Panc1 (cell line): ENCODE measurements around the gene SERTAD1. TPM values are rescaled to one million over a fixed set of nuclear protein-coding genes. Genes with fewer than 3 reads are reported as not detected.

Source experiments
- ATAC-seq: fragments of 200-7000 bp; cut with Tn5 transposase; 2 replicates; pipeline ENCODE4 v1.9.1; 2020; ENCODE audit warnings: mild to moderate bottlenecking, moderate library complexity
- BruUV-seq: library from RNA; stranded (reverse); fragments of 400-500 nt; replicated peaks from 2 replicates; lab custom pipeline; 2021; lab: Mats Ljungman, UMichigan
- CTCF ChIA-PET: fragments of 300-600 bp; sonication (Branson Sonifier 250); formaldehyde crosslinking; loops from one replicate; lab custom pipeline; 2022; ENCODE audit warnings: antibody characterized with exemption; lab: Charles Lee
- POLR2A ChIA-PET: fragments of 300-600 bp; sonication (Branson Sonifier 250); formaldehyde crosslinking; loops from one replicate; lab custom pipeline; 2022; ENCODE audit warnings: antibody characterized with exemption; lab: Charles Lee
- DNase-seq: peaks from one replicate; pipeline ENCODE4 v3.0.0-alpha.2; 2010; ENCODE audit warnings: low read depth, low spot score
- H3K27ac ChIP-seq: 2 replicates; pipeline ENCODE4 v1.5.1; 2011; ENCODE audit warnings: mild to moderate bottlenecking, low read length, inconsistent platforms
- H3K27me3 ChIP-seq: fragments of 200-500 bp; sonication (Bioruptor generic); 2 replicates; pipeline ENCODE4 v1.6.0; 2014; ENCODE audit warnings: low read length, inconsistent platforms; ENCODE audit not compliant: control insufficient read depth, insufficient read depth
- H3K36me3 ChIP-seq: fragments of 200-500 bp; sonication (Bioruptor generic); 2 replicates; pipeline ENCODE4 v1.5.1; 2014; ENCODE audit warnings: inconsistent platforms, mild to moderate bottlenecking, low read length, moderate library complexity; ENCODE audit not compliant: control insufficient read depth, insufficient read depth
- H3K4me1 ChIP-seq: 2 replicates; pipeline ENCODE4 v1.5.1; 2011; ENCODE audit warnings: inconsistent platforms, mild to moderate bottlenecking, low read length, moderate library complexity; ENCODE audit not compliant: control insufficient read depth, insufficient read depth
- H3K4me3 ChIP-seq, 2 experiments: 2 replicates each; pipeline ENCODE4 v1.5.1; 2011 to 2012; ENCODE audit warnings: low read depth in 2 of 2, low read length in 2 of 2, mild to moderate bottlenecking in 2 of 2, inconsistent platforms in 1 of 2, moderate library complexity in 1 of 2
- H3K9me3 ChIP-seq: fragments of 200-500 bp; sonication (Bioruptor generic); 2 replicates; pipeline ENCODE4 v1.5.1; 2014; ENCODE audit warnings: low read depth, mild to moderate bottlenecking, inconsistent platforms, low read length, moderate library complexity; ENCODE audit not compliant: control insufficient read depth, insufficient read depth
- CTCF ChIP-seq: fragments of 450-650 bp; IDR thresholded peaks from 2 replicates; pipeline ENCODE4 v1.5.1; 2017; ENCODE audit warnings: mild to moderate bottlenecking
- POLR2AphosphoS5 ChIP-seq: IDR thresholded peaks from 2 replicates; pipeline ENCODE4 v1.6.1; 2012; ENCODE audit warnings: mild to moderate bottlenecking, low read depth, low read length, moderate library complexity
- SIN3A ChIP-seq: IDR thresholded peaks from 2 replicates; pipeline ENCODE4 v1.6.1; 2012; ENCODE audit warnings: low read depth, mild to moderate bottlenecking, low read length, moderate library complexity, borderline replicate concordance; ENCODE audit not compliant: insufficient read depth
- TCF7L2 ChIP-seq: IDR thresholded peaks from 2 replicates; pipeline ENCODE4 v1.6.1; 2011; ENCODE audit warnings: mild to moderate bottlenecking, low read depth, low read length, inconsistent platforms
- in situ Hi-C: cut with HindIII; loops from 2 replicates; pipeline ENCODE4 v1.10.0; 2016; ENCODE audit warnings: low sequenced_read_pairs, low pct_unique_long_range_greater_than_20kb
- intact Hi-C: fragments of 100-400 bp; cut with micrococcal nuclease; formaldehyde crosslinking; loops from one replicate; pipeline ENCODE4 v1.10.0; 2022; ENCODE audit not compliant: unreplicated experiment
- total RNA-seq: library from RNA; stranded (reverse); gene quantifications from one replicate; pipeline ENCODE4 v1.2.1, GENCODE V29; 2021; ENCODE audit not compliant: unreplicated experiment
- TF ChIP-seq, protein P1 (sequence below), 2 experiments: IDR thresholded peaks; 2 replicates each; pipeline ENCODE4 v1.6.1; 2011 to 2012; ENCODE audit warnings: low read depth in 2 of 2, control low read depth in 1 of 2, low read length in 1 of 2, mild to moderate bottlenecking in 1 of 2, moderate library complexity in 1 of 2; ENCODE audit not compliant: insufficient read depth in 1 of 2

The SERTAD1 gene
- total RNA-seq, 1 experiment from 2014 or later: 13.4 TPM

DNA sequence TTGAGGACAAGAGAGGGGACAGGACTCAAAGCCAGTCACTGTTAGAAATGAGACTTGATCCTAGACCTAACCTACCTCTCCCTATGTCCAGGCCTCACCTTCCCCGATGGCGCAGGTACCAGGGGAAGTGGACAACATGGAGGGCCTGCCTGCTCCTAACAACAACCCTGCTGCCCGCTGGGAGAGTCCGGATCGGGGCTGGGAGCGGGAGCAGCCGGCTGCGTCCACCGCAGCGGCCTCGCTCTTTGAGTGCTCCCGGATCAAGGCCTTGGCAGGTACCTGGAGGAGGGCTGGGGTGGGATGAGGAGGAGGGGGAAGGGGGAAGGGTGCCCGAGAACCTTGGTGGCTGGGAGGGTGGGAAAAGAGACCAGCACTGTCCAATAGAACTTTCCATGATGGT is 46.7 kb upstream of the SERTAD1 start:
- TF ChIP-seq CTCF: no peak
- BruUV-seq: no TSS peak
- Histone ChIP-seq H3K9me3 (no peaks in the 10 kb centered on the region), H3K27me3 (no peaks in the 10 kb centered on the region), H3K27ac (no peak overlapping the region), H3K4me3 (no peak overlapping the region), H3K36me3 (no peaks in the 10 kb centered on the region), H3K4me1 (no peaks in the 10 kb centered on the region)
- in situ Hi-C loops (no loop called here), intact Hi-C loops (no loop called here)
- DNase-seq (no peak), ATAC-seq (no peak)
- ChIA-PET POLR2A (no interaction called here), CTCF (no interaction called here)

DNA sequence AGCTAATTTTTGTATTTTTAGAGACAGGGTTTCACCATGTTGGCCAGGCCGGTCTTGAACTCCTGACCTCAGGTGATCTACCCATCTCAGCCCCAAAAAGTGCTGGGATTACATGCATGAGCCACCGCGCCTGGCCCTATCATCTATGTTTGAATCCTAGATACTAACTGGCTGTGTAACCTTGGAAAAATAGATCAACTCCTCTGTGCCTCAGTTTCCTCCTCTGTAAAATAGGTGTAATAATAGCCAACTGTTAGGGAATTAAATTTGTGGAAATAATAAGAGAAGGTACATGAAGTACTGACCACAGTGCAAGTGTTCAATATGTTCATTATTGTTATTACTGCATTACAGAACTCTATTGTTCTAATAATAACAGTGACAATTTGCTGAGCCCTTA is 45.3 kb upstream of the SERTAD1 start:
- ATAC-seq (no peak), DNase-seq (no peak)
- in situ Hi-C loops (no loop called here), intact Hi-C loops (no loop called here)
- Histone ChIP-seq H3K27me3 (no peaks in the 10 kb centered on the region), H3K9me3 (no peaks in the 10 kb centered on the region), H3K4me3 (no peak overlapping the region), H3K4me1 (no peaks in the 10 kb centered on the region), H3K36me3 (no peaks in the 10 kb centered on the region), H3K27ac (no peak overlapping the region)
- no TSS peak for BruUV-seq
- ChIA-PET POLR2A (no interaction called here), CTCF (no interaction called here)
- no peak for TF ChIP-seq CTCF
- no peak for TF ChIP-seq TCF7L2
- no peak for TF ChIP-seq POLR2AphosphoS5
- no peak for TF ChIP-seq SIN3A
- TF ChIP-seq, protein P1, sequence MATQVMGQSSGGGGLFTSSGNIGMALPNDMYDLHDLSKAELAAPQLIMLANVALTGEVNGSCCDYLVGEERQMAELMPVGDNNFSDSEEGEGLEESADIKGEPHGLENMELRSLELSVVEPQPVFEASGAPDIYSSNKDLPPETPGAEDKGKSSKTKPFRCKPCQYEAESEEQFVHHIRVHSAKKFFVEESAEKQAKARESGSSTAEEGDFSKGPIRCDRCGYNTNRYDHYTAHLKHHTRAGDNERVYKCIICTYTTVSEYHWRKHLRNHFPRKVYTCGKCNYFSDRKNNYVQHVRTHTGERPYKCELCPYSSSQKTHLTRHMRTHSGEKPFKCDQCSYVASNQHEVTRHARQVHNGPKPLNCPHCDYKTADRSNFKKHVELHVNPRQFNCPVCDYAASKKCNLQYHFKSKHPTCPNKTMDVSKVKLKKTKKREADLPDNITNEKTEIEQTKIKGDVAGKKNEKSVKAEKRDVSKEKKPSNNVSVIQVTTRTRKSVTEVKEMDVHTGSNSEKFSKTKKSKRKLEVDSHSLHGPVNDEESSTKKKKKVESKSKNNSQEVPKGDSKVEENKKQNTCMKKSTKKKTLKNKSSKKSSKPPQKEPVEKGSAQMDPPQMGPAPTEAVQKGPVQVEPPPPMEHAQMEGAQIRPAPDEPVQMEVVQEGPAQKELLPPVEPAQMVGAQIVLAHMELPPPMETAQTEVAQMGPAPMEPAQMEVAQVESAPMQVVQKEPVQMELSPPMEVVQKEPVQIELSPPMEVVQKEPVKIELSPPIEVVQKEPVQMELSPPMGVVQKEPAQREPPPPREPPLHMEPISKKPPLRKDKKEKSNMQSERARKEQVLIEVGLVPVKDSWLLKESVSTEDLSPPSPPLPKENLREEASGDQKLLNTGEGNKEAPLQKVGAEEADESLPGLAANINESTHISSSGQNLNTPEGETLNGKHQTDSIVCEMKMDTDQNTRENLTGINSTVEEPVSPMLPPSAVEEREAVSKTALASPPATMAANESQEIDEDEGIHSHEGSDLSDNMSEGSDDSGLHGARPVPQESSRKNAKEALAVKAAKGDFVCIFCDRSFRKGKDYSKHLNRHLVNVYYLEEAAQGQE (IDR thresholded peaks at IDR 0.05; ENCODE audit: insufficient read depth in 1 of 2, low read depth in 2 of 2, low read length in 1 of 2): no peak
